ENCODE results near the gene C1QTNF4. TPM values are rescaled to one million over a fixed set of nuclear protein-coding genes. Genes with fewer than 3 reads are reported as not detected.

The C1QTNF4 gene
- total and polyA plus RNA-seq, 2 of the 13 experiments (the other 11 are each of a cell fraction or from before 2014, with no cell fraction given) = not detected

DNA sequence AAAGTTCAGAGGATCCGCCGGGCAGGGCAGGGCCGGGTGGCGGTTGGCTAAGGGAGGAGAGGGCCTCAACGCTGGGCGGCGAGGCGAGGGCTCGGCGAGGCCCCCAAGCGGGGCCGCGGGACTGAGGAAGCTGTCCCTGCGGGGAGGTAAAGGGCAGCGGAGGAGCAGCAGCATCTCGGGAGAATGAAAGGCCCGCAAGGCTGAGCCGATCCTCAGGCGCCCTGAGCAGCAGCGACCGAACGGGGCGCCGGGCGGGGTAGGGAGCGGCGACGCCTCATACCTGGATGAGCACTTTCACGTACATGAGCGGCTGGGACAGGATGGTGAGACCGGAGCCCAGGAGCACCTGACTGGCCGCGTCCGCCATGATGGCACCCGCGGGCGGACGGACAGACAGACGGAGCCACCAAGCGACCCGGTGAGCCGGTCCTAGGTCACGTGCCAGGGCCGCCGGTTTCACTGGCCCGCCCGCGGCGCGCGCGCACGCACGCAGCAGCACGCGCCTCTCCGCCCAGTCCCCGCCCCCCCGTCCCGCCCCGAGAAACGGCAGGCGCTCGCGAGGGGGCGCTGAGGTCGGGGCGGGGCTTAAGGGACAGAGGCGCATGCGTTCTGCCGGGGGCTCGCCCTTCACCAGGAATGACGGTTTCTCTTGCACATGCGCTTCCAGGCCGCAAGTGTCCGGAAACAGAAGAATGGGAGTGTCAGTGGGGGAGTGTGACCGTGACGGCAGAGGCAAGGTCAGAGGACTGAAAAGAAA is 48.1 kb upstream of the C1QTNF4 start, which contains the start of gene MTCH2 (continued):
- TF ChIP-seq, protein P1, sequence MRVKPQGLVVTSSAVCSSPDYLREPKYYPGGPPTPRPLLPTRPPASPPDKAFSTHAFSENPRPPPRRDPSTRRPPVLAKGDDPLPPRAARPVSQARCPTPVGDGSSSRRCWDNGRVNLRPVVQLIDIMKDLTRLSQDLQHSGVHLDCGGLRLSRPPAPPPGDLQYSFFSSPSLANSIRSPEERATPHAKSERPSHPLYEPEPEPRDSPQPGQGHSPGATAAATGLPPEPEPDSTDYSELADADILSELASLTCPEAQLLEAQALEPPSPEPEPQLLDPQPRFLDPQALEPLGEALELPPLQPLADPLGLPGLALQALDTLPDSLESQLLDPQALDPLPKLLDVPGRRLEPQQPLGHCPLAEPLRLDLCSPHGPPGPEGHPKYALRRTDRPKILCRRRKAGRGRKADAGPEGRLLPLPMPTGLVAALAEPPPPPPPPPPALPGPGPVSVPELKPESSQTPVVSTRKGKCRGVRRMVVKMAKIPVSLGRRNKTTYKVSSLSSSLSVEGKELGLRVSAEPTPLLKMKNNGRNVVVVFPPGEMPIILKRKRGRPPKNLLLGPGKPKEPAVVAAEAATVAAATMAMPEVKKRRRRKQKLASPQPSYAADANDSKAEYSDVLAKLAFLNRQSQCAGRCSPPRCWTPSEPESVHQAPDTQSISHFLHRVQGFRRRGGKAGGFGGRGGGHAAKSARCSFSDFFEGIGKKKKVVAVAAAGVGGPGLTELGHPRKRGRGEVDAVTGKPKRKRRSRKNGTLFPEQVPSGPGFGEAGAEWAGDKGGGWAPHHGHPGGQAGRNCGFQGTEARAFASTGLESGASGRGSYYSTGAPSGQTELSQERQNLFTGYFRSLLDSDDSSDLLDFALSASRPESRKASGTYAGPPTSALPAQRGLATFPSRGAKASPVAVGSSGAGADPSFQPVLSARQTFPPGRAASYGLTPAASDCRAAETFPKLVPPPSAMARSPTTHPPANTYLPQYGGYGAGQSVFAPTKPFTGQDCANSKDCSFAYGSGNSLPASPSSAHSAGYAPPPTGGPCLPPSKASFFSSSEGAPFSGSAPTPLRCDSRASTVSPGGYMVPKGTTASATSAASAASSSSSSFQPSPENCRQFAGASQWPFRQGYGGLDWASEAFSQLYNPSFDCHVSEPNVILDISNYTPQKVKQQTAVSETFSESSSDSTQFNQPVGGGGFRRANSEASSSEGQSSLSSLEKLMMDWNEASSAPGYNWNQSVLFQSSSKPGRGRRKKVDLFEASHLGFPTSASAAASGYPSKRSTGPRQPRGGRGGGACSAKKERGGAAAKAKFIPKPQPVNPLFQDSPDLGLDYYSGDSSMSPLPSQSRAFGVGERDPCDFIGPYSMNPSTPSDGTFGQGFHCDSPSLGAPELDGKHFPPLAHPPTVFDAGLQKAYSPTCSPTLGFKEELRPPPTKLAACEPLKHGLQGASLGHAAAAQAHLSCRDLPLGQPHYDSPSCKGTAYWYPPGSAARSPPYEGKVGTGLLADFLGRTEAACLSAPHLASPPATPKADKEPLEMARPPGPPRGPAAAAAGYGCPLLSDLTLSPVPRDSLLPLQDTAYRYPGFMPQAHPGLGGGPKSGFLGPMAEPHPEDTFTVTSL (CRISPR knock-in tag; IDR thresholded peaks at IDR 0.05; ENCODE audit: borderline replicate concordance) = 0 out of 2 replicates have a peak, but pooled peaks have one; percentile 15
- TF ChIP-seq ZNF432 (CRISPR knock-in tag; IDR thresholded peaks at IDR 0.05; ENCODE audit: borderline replicate concordance) (no peak), TCF12 (IDR thresholded peaks at IDR 0.05) (no peak), TCF12 (CRISPR knock-in tag; IDR thresholded peaks at IDR 0.05) (no peak; the same call in 1 of the 2 replicates), KDM2A (CRISPR knock-in tag; IDR thresholded peaks at IDR 0.05; ENCODE audit: borderline replicate concordance, low read depth) (peak; percentile 96), CBX5 (CRISPR knock-in tag; IDR thresholded peaks at IDR 0.05; ENCODE audit: borderline replicate concordance) (peak; percentile 59; the same call in 1 of the 2 replicates), NRL (CRISPR knock-in tag; IDR thresholded peaks at IDR 0.05; ENCODE audit: borderline replicate concordance) (peak; percentile 86), ZNF766 (CRISPR knock-in tag; IDR thresholded peaks at IDR 0.05; ENCODE audit: borderline replicate concordance) (peak; percentile 89; the same call in 1 of the 2 replicates), MED8 (CRISPR knock-in tag; IDR thresholded peaks at IDR 0.05; ENCODE audit: insufficient replicate concordance) (no peak), CEBPB (IDR thresholded peaks at IDR 0.05; ENCODE audit: borderline replicate concordance, low read depth, low read length) (no peak), NAIF1 (CRISPR knock-in tag; IDR thresholded peaks at IDR 0.05; ENCODE audit: borderline replicate concordance) (no peak; the same call in 1 of the 2 replicates)
- TF ChIP-seq, protein P2, sequence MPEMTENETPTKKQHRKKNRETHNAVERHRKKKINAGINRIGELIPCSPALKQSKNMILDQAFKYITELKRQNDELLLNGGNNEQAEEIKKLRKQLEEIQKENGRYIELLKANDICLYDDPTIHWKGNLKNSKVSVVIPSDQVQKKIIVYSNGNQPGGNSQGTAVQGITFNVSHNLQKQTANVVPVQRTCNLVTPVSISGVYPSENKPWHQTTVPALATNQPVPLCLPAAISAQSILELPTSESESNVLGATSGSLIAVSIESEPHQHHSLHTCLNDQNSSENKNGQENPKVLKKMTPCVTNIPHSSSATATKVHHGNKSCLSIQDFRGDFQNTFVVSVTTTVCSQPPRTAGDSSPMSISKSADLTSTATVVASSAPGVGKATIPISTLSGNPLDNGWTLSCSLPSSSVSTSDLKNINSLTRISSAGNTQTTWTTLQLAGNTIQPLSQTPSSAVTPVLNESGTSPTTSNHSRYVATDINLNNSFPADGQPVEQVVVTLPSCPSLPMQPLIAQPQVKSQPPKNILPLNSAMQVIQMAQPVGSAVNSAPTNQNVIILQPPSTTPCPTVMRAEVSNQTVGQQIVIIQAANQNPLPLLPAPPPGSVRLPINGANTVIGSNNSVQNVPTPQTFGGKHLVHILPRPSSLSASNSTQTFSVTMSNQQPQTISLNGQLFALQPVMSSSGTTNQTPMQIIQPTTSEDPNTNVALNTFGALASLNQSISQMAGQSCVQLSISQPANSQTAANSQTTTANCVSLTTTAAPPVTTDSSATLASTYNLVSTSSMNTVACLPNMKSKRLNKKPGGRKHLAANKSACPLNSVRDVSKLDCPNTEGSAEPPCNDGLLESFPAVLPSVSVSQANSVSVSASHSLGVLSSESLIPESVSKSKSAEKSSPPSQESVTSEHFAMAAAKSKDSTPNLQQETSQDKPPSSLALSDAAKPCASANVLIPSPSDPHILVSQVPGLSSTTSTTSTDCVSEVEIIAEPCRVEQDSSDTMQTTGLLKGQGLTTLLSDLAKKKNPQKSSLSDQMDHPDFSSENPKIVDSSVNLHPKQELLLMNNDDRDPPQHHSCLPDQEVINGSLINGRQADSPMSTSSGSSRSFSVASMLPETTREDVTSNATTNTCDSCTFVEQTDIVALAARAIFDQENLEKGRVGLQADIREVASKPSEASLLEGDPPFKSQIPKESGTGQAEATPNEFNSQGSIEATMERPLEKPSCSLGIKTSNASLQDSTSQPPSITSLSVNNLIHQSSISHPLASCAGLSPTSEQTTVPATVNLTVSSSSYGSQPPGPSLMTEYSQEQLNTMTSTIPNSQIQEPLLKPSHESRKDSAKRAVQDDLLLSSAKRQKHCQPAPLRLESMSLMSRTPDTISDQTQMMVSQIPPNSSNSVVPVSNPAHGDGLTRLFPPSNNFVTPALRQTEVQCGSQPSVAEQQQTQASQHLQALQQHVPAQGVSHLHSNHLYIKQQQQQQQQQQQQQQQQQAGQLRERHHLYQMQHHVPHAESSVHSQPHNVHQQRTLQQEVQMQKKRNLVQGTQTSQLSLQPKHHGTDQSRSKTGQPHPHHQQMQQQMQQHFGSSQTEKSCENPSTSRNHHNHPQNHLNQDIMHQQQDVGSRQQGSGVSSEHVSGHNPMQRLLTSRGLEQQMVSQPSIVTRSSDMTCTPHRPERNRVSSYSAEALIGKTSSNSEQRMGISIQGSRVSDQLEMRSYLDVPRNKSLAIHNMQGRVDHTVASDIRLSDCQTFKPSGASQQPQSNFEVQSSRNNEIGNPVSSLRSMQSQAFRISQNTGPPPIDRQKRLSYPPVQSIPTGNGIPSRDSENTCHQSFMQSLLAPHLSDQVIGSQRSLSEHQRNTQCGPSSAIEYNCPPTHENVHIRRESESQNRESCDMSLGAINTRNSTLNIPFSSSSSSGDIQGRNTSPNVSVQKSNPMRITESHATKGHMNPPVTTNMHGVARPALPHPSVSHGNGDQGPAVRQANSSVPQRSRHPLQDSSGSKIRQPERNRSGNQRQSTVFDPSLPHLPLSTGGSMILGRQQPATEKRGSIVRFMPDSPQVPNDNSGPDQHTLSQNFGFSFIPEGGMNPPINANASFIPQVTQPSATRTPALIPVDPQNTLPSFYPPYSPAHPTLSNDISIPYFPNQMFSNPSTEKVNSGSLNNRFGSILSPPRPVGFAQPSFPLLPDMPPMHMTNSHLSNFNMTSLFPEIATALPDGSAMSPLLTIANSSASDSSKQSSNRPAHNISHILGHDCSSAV (CRISPR knock-in tag; IDR thresholded peaks at IDR 0.05; ENCODE audit: borderline replicate concordance) = no peak
- TF ChIP-seq, protein P3, sequence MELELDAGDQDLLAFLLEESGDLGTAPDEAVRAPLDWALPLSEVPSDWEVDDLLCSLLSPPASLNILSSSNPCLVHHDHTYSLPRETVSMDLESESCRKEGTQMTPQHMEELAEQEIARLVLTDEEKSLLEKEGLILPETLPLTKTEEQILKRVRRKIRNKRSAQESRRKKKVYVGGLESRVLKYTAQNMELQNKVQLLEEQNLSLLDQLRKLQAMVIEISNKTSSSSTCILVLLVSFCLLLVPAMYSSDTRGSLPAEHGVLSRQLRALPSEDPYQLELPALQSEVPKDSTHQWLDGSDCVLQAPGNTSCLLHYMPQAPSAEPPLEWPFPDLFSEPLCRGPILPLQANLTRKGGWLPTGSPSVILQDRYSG (CRISPR knock-in tag; IDR thresholded peaks at IDR 0.05) = peak; percentile 61; the same call in 1 of the 2 replicates
